ENCODE results near the gene HS2ST1.

The HS2ST1 gene

GRCh38 chr1:87146538-87146937 lies 232.1 kb downstream of the HS2ST1 start:
- DNase-seq (ENCODE audit: low read depth, low spot score), result no peak
- no peaks in the 10 kb centered on the region for H3K36me3 ChIP-seq (ENCODE audit: control insufficient read depth, insufficient read depth, low read length)
- peaks cover 3% of the 10 kb centered on the region for H3K4me1 ChIP-seq (ENCODE audit: control insufficient read depth, insufficient read depth, low read length)
- no peak overlapping the region for H3K27ac ChIP-seq (ENCODE audit: low read length)
- H3K9me3 ChIP-seq (ENCODE audit: control insufficient read depth, insufficient read depth, low read length), result no peaks in the 10 kb centered on the region
- no CpG with 5 or more reads among the region's 2 CpGs for WGBS (ENCODE audit: insufficient coverage, insufficient read length)
- no peaks in the 10 kb centered on the region for H3K27me3 ChIP-seq (ENCODE audit: control insufficient read depth, insufficient read depth, low read length)
- no peak overlapping the region for H3K4me3 ChIP-seq (ENCODE audit: low read length)

GRCh38 chr1:87146986-87147385 lies 232.6 kb downstream of the HS2ST1 start:
- H3K9me3 ChIP-seq (ENCODE audit: control insufficient read depth, insufficient read depth, low read length), result no peaks in the 10 kb centered on the region
- no peak for DNase-seq (ENCODE audit: low read depth, low spot score)
- H3K27ac ChIP-seq (ENCODE audit: low read length), result no peak overlapping the region
- no peaks in the 10 kb centered on the region for H3K27me3 ChIP-seq (ENCODE audit: control insufficient read depth, insufficient read depth, low read length)
- WGBS (ENCODE audit: insufficient coverage, insufficient read length), result no CpG with 5 or more reads among the region's 2 CpGs
- no peak overlapping the region for H3K4me3 ChIP-seq (ENCODE audit: low read length)
- H3K4me1 ChIP-seq (ENCODE audit: control insufficient read depth, insufficient read depth, low read length), result peaks cover 3% of the 10 kb centered on the region
- no peaks in the 10 kb centered on the region for H3K36me3 ChIP-seq (ENCODE audit: control insufficient read depth, insufficient read depth, low read length)

GRCh38 chr1:87147851-87148250 lies 233.4 kb downstream of the HS2ST1 start:
- Histone ChIP-seq H3K36me3 (ENCODE audit: control insufficient read depth, insufficient read depth, low read length) (no peaks in the 10 kb centered on the region), H3K9me3 (ENCODE audit: control insufficient read depth, insufficient read depth, low read length) (no peaks in the 10 kb centered on the region), H3K27me3 (ENCODE audit: control insufficient read depth, insufficient read depth, low read length) (no peaks in the 10 kb centered on the region), H3K27ac (ENCODE audit: low read length) (no peak overlapping the region), H3K4me1 (ENCODE audit: control insufficient read depth, insufficient read depth, low read length) (peaks cover 5% of the 10 kb centered on the region), H3K4me3 (ENCODE audit: low read length) (no peak overlapping the region)
- no CpG with 5 or more reads among the region's 3 CpGs for WGBS (ENCODE audit: insufficient coverage, insufficient read length)
- DNase-seq (ENCODE audit: low read depth, low spot score), result no peak

GRCh38 chr1:87148661-87149060 lies 234.2 kb downstream of the HS2ST1 start:
- no peak overlapping the region for H3K4me3 ChIP-seq (ENCODE audit: low read length)
- H3K27me3 ChIP-seq (ENCODE audit: control insufficient read depth, insufficient read depth, low read length), result no peaks in the 10 kb centered on the region
- peaks cover 5% of the 10 kb centered on the region for H3K4me1 ChIP-seq (ENCODE audit: control insufficient read depth, insufficient read depth, low read length)
- no CpG with 5 or more reads among the region's 4 CpGs for WGBS (ENCODE audit: insufficient coverage, insufficient read length)
- no peak for DNase-seq (ENCODE audit: low read depth, low spot score)
- no peak overlapping the region for H3K27ac ChIP-seq (ENCODE audit: low read length)
- no peaks in the 10 kb centered on the region for H3K9me3 ChIP-seq (ENCODE audit: control insufficient read depth, insufficient read depth, low read length)
- H3K36me3 ChIP-seq (ENCODE audit: control insufficient read depth, insufficient read depth, low read length), result no peaks in the 10 kb centered on the region

- no peak overlapping the region for H3K4me3 ChIP-seq (ENCODE audit: low read length)
- no peak overlapping the region for H3K27ac ChIP-seq (ENCODE audit: low read length)
- H3K9me3 ChIP-seq (ENCODE audit: control insufficient read depth, insufficient read depth, low read length), result no peaks in the 10 kb centered on the region
- peaks cover 5% of the 10 kb centered on the region for H3K4me1 ChIP-seq (ENCODE audit: control insufficient read depth, insufficient read depth, low read length)
- H3K36me3 ChIP-seq (ENCODE audit: control insufficient read depth, insufficient read depth, low read length), result no peaks in the 10 kb centered on the region
- no CpG with 5 or more reads among the region's 7 CpGs for WGBS (ENCODE audit: insufficient coverage, insufficient read length)
- no peaks in the 10 kb centered on the region for H3K27me3 ChIP-seq (ENCODE audit: control insufficient read depth, insufficient read depth, low read length)
- DNase-seq (ENCODE audit: low read depth, low spot score), result no peak
Observed at GRCh38 chr1:87149241-87150041, 235.0 kb downstream of the HS2ST1 start.

- no peak for DNase-seq (ENCODE audit: low read depth, low spot score)
- Histone ChIP-seq H3K36me3 (ENCODE audit: control insufficient read depth, insufficient read depth, low read length) (no peaks in the 10 kb centered on the region), H3K27ac (ENCODE audit: low read length) (no peak overlapping the region), H3K4me1 (ENCODE audit: control insufficient read depth, insufficient read depth, low read length) (peaks cover 5% of the 10 kb centered on the region), H3K27me3 (ENCODE audit: control insufficient read depth, insufficient read depth, low read length) (no peaks in the 10 kb centered on the region), H3K4me3 (ENCODE audit: low read length) (no peak overlapping the region), H3K9me3 (ENCODE audit: control insufficient read depth, insufficient read depth, low read length) (no peaks in the 10 kb centered on the region)
- no CpG with 5 or more reads among the region's 1 CpG for WGBS (ENCODE audit: insufficient coverage, insufficient read length)
Observed at GRCh38 chr1:87150143-87150542, 235.7 kb downstream of the HS2ST1 start.

- H3K4me3 ChIP-seq (ENCODE audit: low read length), result no peak overlapping the region; the same call in 1 of the 2 replicates
Observed at GRCh38 chr1:87151500-87152421, 237.3 kb downstream of the HS2ST1 start.

GRCh38 chr1:87154384-87154783 lies 239.9 kb downstream of the HS2ST1 start:
- Histone ChIP-seq H3K27ac (ENCODE audit: low read length) (no peak overlapping the region), H3K9me3 (ENCODE audit: control insufficient read depth, insufficient read depth, low read length) (no peaks in the 10 kb centered on the region), H3K4me3 (ENCODE audit: low read length) (no peak overlapping the region), H3K27me3 (ENCODE audit: control insufficient read depth, insufficient read depth, low read length) (no peaks in the 10 kb centered on the region), H3K36me3 (ENCODE audit: control insufficient read depth, insufficient read depth, low read length) (no peaks in the 10 kb centered on the region), H3K4me1 (ENCODE audit: control insufficient read depth, insufficient read depth, low read length) (peaks cover 2% of the 10 kb centered on the region; the same call in 1 of the 2 replicates)
- no peak for DNase-seq (ENCODE audit: low read depth, low spot score)
- no CpG with 5 or more reads among the region's 9 CpGs for WGBS (ENCODE audit: insufficient coverage, insufficient read length)

More at GRCh38 chr1:87151500-87152421, 237.3 kb downstream of the HS2ST1 start:
- Histone ChIP-seq H3K36me3 (ENCODE audit: control insufficient read depth, insufficient read depth, low read length) (no peaks in the 10 kb centered on the region), H3K4me1 (ENCODE audit: control insufficient read depth, insufficient read depth, low read length) (peaks cover 5% of the 10 kb centered on the region), H3K9me3 (ENCODE audit: control insufficient read depth, insufficient read depth, low read length) (no peaks in the 10 kb centered on the region), H3K27me3 (ENCODE audit: control insufficient read depth, insufficient read depth, low read length) (no peaks in the 10 kb centered on the region), H3K27ac (ENCODE audit: low read length) (no peak overlapping the region)
- no CpG with 5 or more reads among the region's 45 CpGs for WGBS (ENCODE audit: insufficient coverage, insufficient read length)
- no peak for DNase-seq (ENCODE audit: low read depth, low spot score)

GRCh38 chr1:87155170-87155569 lies 240.7 kb downstream of the HS2ST1 start:
- H3K27me3 ChIP-seq (ENCODE audit: control insufficient read depth, insufficient read depth, low read length), result no peaks in the 10 kb centered on the region
- H3K36me3 ChIP-seq (ENCODE audit: control insufficient read depth, insufficient read depth, low read length), result no peaks in the 10 kb centered on the region
- DNase-seq (ENCODE audit: low read depth, low spot score), result no peak
- peaks cover 2% of the 10 kb centered on the region; the same call in 1 of the 2 replicates for H3K4me1 ChIP-seq (ENCODE audit: control insufficient read depth, insufficient read depth, low read length)
- no CpG with 5 or more reads among the region's 6 CpGs for WGBS (ENCODE audit: insufficient coverage, insufficient read length)
- no peak overlapping the region for H3K27ac ChIP-seq (ENCODE audit: low read length)
- no peaks in the 10 kb centered on the region for H3K9me3 ChIP-seq (ENCODE audit: control insufficient read depth, insufficient read depth, low read length)
- no peak overlapping the region for H3K4me3 ChIP-seq (ENCODE audit: low read length)

GRCh38 chr1:87155648-87156047 lies 241.2 kb downstream of the HS2ST1 start:
- no peak for DNase-seq (ENCODE audit: low read depth, low spot score)
- H3K9me3 ChIP-seq (ENCODE audit: control insufficient read depth, insufficient read depth, low read length), result no peaks in the 10 kb centered on the region
- no peak overlapping the region for H3K27ac ChIP-seq (ENCODE audit: low read length)
- H3K36me3 ChIP-seq (ENCODE audit: control insufficient read depth, insufficient read depth, low read length), result no peaks in the 10 kb centered on the region
- WGBS (ENCODE audit: insufficient coverage, insufficient read length), result no CpG with 5 or more reads among the region's 9 CpGs
- H3K27me3 ChIP-seq (ENCODE audit: control insufficient read depth, insufficient read depth, low read length), result no peaks in the 10 kb centered on the region
- H3K4me3 ChIP-seq (ENCODE audit: low read length), result no peak overlapping the region
- H3K4me1 ChIP-seq (ENCODE audit: control insufficient read depth, insufficient read depth, low read length), result peaks cover 2% of the 10 kb centered on the region; the same call in 1 of the 2 replicates
